GM12878 (cell line): ENCODE results near the gene MEIOB. TPM values are rescaled to one million over a fixed set of nuclear protein-coding genes. Genes with fewer than 3 reads are reported as not detected.

ENCODE experiments used
- ATAC-seq: fragments of 200-7000 bp; cut with Tn5 transposase; 3 replicates; pipeline ENCODE4 v1.9.1; 2020; ENCODE audit warnings: mild to moderate bottlenecking, moderate library complexity
- BruUV-seq: library from RNA; stranded (reverse); fragments of 400-500 nt; replicated peaks from 2 replicates; lab custom pipeline; 2021; lab: Mats Ljungman, UMichigan
- CTCF ChIA-PET: fragments of 300-600 bp; sonication (Branson Sonifier 250); formaldehyde crosslinking; extraction: SDS; loops from one replicate; lab custom pipeline; 2021; ENCODE audit warnings: inconsistent platforms; lab: Yijun Ruan, JAX
- POLR2A ChIA-PET: fragments of 350-600 bp; formaldehyde crosslinking; extraction: SDS; loops from one replicate; lab custom pipeline; 2021; ENCODE audit warnings: inconsistent platforms; lab: Charles Lee
- RAD21 ChIA-PET: fragments of 300-600 bp; sonication (Branson Sonifier 250); formaldehyde crosslinking; loops from one replicate; lab custom pipeline; 2023; ENCODE audit warnings: antibody characterized with exemption; ENCODE audit not compliant: unreplicated experiment; lab: Charles Lee
- SMC1A ChIA-PET: fragments of 300-600 bp; sonication (Branson Sonifier 250); formaldehyde crosslinking; loops from one replicate; lab custom pipeline; 2023; ENCODE audit not compliant: unreplicated experiment, uncharacterized antibody; lab: Charles Lee
- DNase-seq: peaks from one replicate; pipeline ENCODE4 v3.0.0-alpha.2; 2011; ENCODE audit warnings: low read depth, low spot score
- FAIRE-seq: peaks from 3 replicates; lab custom pipeline; 2011; peaks lifted over from hg19 to GRCh38; lab: Jason Lieb, UNC
- H2AFZ ChIP-seq: 2 replicates; pipeline ENCODE4 v1.6.0; 2011; ENCODE audit warnings: low read depth, low read length, control low read depth; ENCODE audit not compliant: control insufficient read depth
- H3K27ac ChIP-seq: 2 replicates; pipeline ENCODE4 v1.5.1; 2011; ENCODE audit warnings: control low read depth; ENCODE audit not compliant: control insufficient read depth, insufficient read depth
- H3K27me3 ChIP-seq, 2 experiments: replicated peaks in 1 of 2; 2 replicates each; pipeline versions ENCODE4 v1.6.0 to v1.6.1; 2011; ENCODE audit warnings: low read length in 1 of 2; ENCODE audit not compliant: control insufficient read depth in 2 of 2, insufficient read depth in 2 of 2
- H3K36me3 ChIP-seq, 2 experiments: 2 replicates each; pipeline ENCODE4 v1.5.1; 2011; ENCODE audit warnings: low read length in 1 of 2; ENCODE audit not compliant: control insufficient read depth in 2 of 2, insufficient read depth in 2 of 2
- H3K4me1 ChIP-seq: 2 replicates; pipeline ENCODE4 v1.6.1; 2011; ENCODE audit warnings: mild to moderate bottlenecking, low read length, moderate library complexity, mixed read lengths; ENCODE audit not compliant: control insufficient read depth, insufficient read depth
- H3K4me2 ChIP-seq: 2 replicates; pipeline ENCODE4 v1.6.0; 2011; ENCODE audit warnings: control low read depth; ENCODE audit not compliant: control insufficient read depth, insufficient read depth
- H3K4me3 ChIP-seq: fragments of 200-600 bp; sonication (generic); 2 replicates; pipeline ENCODE4 v1.5.1; 2016
- H3K79me2 ChIP-seq: 2 replicates; pipeline ENCODE4 v1.6.0; 2011; ENCODE audit warnings: low read length; ENCODE audit not compliant: control insufficient read depth, insufficient read depth
- H3K9ac ChIP-seq: 2 replicates; pipeline ENCODE4 v1.8.0; 2011; ENCODE audit warnings: low read length, control low read depth, mixed read lengths; ENCODE audit not compliant: control insufficient read depth, insufficient read depth
- H3K9me3 ChIP-seq: replicated peaks from 3 replicates; pipeline ENCODE4 v1.5.1; 2011; ENCODE audit warnings: mild to moderate bottlenecking, low read length; ENCODE audit not compliant: control insufficient read depth, insufficient read depth
- H4K20me1 ChIP-seq: 2 replicates; pipeline ENCODE4 v1.6.0; 2011; ENCODE audit not compliant: control insufficient read depth, insufficient read depth
- ATF3 ChIP-seq: IDR thresholded peaks from 2 replicates; pipeline ENCODE4 v1.6.1; 2011; ENCODE audit warnings: low read depth, mild to moderate bottlenecking, low read length, moderate library complexity, borderline replicate concordance; ENCODE audit errors: extremely low read depth
- CHD2 ChIP-seq: IDR thresholded peaks from 2 replicates; pipeline ENCODE4 v1.6.1; 2011; ENCODE audit warnings: low read depth, low read length, improper control_type of control experiment, borderline replicate concordance
- MTA3 ChIP-seq: IDR thresholded peaks from 2 replicates; pipeline ENCODE4 v1.6.1; 2012; ENCODE audit warnings: low read length, inconsistent platforms, borderline replicate concordance
- NR2C1 ChIP-seq: fragments of 450-650 bp; IDR thresholded peaks from 2 replicates; pipeline ENCODE4 v1.6.1; 2017; ENCODE audit warnings: antibody characterized with exemption, mild to moderate bottlenecking, moderate library complexity
- STAT3 ChIP-seq: IDR thresholded peaks from 2 replicates; pipeline ENCODE4 v1.6.1; 2011; ENCODE audit warnings: low read depth, low read length, improper control_type of control experiment
- SUZ12 ChIP-seq: fragments of 200-600 bp; sonication (generic); IDR thresholded peaks from one replicate; pipeline ENCODE4 v1.6.1; 2018; ENCODE audit warnings: antibody characterized with exemption, mild to moderate bottlenecking; ENCODE audit not compliant: unreplicated experiment
- USF2 ChIP-seq: IDR thresholded peaks from 2 replicates; pipeline ENCODE4 v1.6.1; 2011; ENCODE audit warnings: low read depth, low read length, improper control_type of control experiment, borderline replicate concordance
- ZBTB33 ChIP-seq: fragments of 450-650 bp; IDR thresholded peaks from 2 replicates; pipeline ENCODE4 v1.6.1; 2017; ENCODE audit warnings: mild to moderate bottlenecking
- WGBS: methylation state at CpG from one replicate; pipeline ENCODE4 v1.1.6; 2016; ENCODE audit warnings: low lambda C conversion rate; ENCODE audit not compliant: insufficient replicate concordance, insufficient coverage; ENCODE audit errors: missing lambda C conversion rate; 5-methylcytosine and 5-hydroxymethylcytosine counted together
- in situ Hi-C: fragments of 300-500 bp; cut with MboI; formaldehyde crosslinking; loops from 9 replicates; pipeline ENCODE4 v1.14.3; 2018; ENCODE audit warnings: mixed read lengths
- intact Hi-C: fragments of 100-400 bp; cut with micrococcal nuclease; formaldehyde crosslinking; loops from one replicate; pipeline ENCODE4 v1.14.2; 2022; ENCODE audit not compliant: unreplicated experiment
- polyA plus RNA-seq, 11 experiments: library from polyadenylated mRNA; depleted of rRNA in 4 of 11; unstranded in 6 of 11; stranded (reverse) in 5 of 11; fragments of >200 nt; fragmentation: Nextera tagmentation in 4 of 11; fragmentation: Illumina TruSeq in 1 of 11; extraction: Ambion mirVana in 4 of 11; extraction: Trizol in 1 of 11; gene quantifications; 1 replicate in 1 of 11; 2 replicates in 10 of 11; pipeline versions ENCODE4 v1.2.1 to v1.2.3, GENCODE V29; 2011 to 2016; ENCODE audit warnings: inconsistent platforms in 2 of 11, missing spikeins in 2 of 11, low read depth in 1 of 11
- total RNA-seq, 4 experiments: library from RNA; depleted of rRNA in 3 of 4; stranded (reverse); fragments of >200 nt in 3 of 4; fragmentation: Illumina TruSeq in 1 of 4; extraction: Trizol in 1 of 4; gene quantifications; 2 replicates each; pipeline versions ENCODE4 v1.2.1 to v1.2.3, GENCODE V29; 2013 to 2021
- TF ChIP-seq, protein P1 (sequence below): fragments of 150-350 bp; IDR thresholded peaks from 2 replicates; pipeline ENCODE4 v1.6.1; 2014; ENCODE audit warnings: mild to moderate bottlenecking, low read depth, low read length
- TF ChIP-seq, protein P2 (sequence below): fragments of 450-650 bp; IDR thresholded peaks from 2 replicates; pipeline ENCODE4 v1.6.1; 2018; ENCODE audit warnings: borderline replicate concordance, mild to moderate bottlenecking; ENCODE audit not compliant: partially characterized antibody

The MEIOB gene
- total and polyA plus RNA-seq, 10 of the 15 experiments (the other 5 are each of a cell fraction or from before 2014, with no cell fraction given): 0.04 to 0.26 (median 0.09) TPM; not detected in 5

- POLR2A ChIA-PET: no interaction called here
- Histone ChIP-seq H3K4me2 (no peak overlapping the region), H3K9me3 (no peaks in the 10 kb centered on the region), H2AFZ (no peak overlapping the region), H3K4me3 (no peak overlapping the region), H3K79me2 (no peaks in the 10 kb centered on the region), H3K36me3 (no peaks in the 10 kb centered on the region), H3K27ac (no peak overlapping the region), H3K4me1 (no peaks in the 10 kb centered on the region), H4K20me1 (no peaks in the 10 kb centered on the region), H3K27me3 (no peaks in the 10 kb centered on the region; a peak in 2 of 4 replicates), H3K9ac (no peak overlapping the region)
- CTCF ChIA-PET: no interaction called here
- ATAC-seq: no peak
- in situ Hi-C loops: no loop called here
- DNase-seq: no peak
- intact Hi-C loops: no loop called here
- FAIRE-seq: no peak
- no TSS peak for BruUV-seq
- RAD21 ChIA-PET: no interaction called here
- SMC1A ChIA-PET: interaction anchor here (0.6 kb wide), 1 partner anchor 30 kb away, joined by 3 read pairs; no protein-coding TSS in a partner anchor
- TF ChIP-seq USF2 (no peak), CHD2 (no peak), MTA3 (no peak), NR2C1 (no peak), ATF3 (no peak), ZBTB33 (no peak), SUZ12 (no peak), STAT3 (no peak)
- TF ChIP-seq, protein P1, sequence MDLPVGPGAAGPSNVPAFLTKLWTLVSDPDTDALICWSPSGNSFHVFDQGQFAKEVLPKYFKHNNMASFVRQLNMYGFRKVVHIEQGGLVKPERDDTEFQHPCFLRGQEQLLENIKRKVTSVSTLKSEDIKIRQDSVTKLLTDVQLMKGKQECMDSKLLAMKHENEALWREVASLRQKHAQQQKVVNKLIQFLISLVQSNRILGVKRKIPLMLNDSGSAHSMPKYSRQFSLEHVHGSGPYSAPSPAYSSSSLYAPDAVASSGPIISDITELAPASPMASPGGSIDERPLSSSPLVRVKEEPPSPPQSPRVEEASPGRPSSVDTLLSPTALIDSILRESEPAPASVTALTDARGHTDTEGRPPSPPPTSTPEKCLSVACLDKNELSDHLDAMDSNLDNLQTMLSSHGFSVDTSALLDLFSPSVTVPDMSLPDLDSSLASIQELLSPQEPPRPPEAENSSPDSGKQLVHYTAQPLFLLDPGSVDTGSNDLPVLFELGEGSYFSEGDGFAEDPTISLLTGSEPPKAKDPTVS: no peak
- TF ChIP-seq, protein P2, sequence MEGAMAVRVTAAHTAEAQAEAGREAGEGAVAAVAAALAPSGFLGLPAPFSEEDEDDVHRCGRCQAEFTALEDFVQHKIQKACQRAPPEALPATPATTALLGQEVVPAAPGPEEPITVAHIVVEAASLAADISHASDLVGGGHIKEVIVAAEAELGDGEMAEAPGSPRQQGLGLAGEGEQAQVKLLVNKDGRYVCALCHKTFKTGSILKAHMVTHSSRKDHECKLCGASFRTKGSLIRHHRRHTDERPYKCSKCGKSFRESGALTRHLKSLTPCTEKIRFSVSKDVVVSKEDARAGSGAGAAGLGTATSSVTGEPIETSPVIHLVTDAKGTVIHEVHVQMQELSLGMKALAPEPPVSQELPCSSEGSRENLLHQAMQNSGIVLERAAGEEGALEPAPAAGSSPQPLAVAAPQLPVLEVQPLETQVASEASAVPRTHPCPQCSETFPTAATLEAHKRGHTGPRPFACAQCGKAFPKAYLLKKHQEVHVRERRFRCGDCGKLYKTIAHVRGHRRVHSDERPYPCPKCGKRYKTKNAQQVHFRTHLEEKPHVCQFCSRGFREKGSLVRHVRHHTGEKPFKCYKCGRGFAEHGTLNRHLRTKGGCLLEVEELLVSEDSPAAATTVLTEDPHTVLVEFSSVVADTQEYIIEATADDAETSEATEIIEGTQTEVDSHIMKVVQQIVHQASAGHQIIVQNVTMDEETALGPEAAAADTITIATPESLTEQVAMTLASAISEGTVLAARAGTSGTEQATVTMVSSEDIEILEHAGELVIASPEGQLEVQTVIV: no peak
- 32% methylated on average over 4 of the region's 4 CpGs for WGBS
These were observed 18.7 kb upstream of the MEIOB start for GRCh38 chr16:1890708-1891050.
